SU-DHL-6 (cell line): ENCODE results near the gene C19orf67.
A peak's percentile ranks its signal among the peaks of the same experiment; 100 is the strongest.

Experiments used
- H2AFZ ChIP-seq: fragments of 200-600 bp; sonication (generic); 2 replicates; pipeline ENCODE4 v1.6.1; 2014; ENCODE audit warnings: low read depth, mild to moderate bottlenecking, moderate library complexity, mixed read lengths, antibody characterized with exemption, low read length; ENCODE audit not compliant: severe bottlenecking
- H3F3A ChIP-seq: fragments of 200-600 bp; shearing (Covaris generic); 2 replicates; pipeline ENCODE4 v1.6.0; 2016; ENCODE audit warnings: antibody characterized with exemption, mild to moderate bottlenecking; ENCODE audit not compliant: insufficient read depth
- H3K27ac ChIP-seq: fragments of 200-600 bp; sonication (generic); 2 replicates; pipeline ENCODE4 v1.5.1; 2016; ENCODE audit warnings: low read depth, mild to moderate bottlenecking, low read length, moderate library complexity, mixed read lengths
- H3K27me3 ChIP-seq: fragments of 200-600 bp; sonication (generic), shearing (Covaris generic); 2 replicates; pipeline ENCODE4 v1.6.0; 2014; ENCODE audit warnings: mild to moderate bottlenecking, low read length
- H3K36me3 ChIP-seq: fragments of 200-600 bp; sonication (generic); 2 replicates; pipeline ENCODE4 v1.6.1; 2014; ENCODE audit warnings: mild to moderate bottlenecking, low read length, mixed read lengths
- H3K4me2 ChIP-seq: fragments of 300-600, 200-600 bp; shearing (Covaris generic), sonication (generic); 2 replicates; pipeline ENCODE4 v1.6.0; 2014; ENCODE audit warnings: low read length, low read depth, mild to moderate bottlenecking; ENCODE audit not compliant: poor library complexity, severe bottlenecking
- H3K4me3 ChIP-seq: fragments of 200-600 bp; sonication (generic); 2 replicates; pipeline ENCODE4 v1.5.1; 2014; ENCODE audit warnings: antibody characterized with exemption, low read length, mild to moderate bottlenecking, mixed read lengths; ENCODE audit not compliant: insufficient read depth, poor library complexity, severe bottlenecking
- H3K79me2 ChIP-seq: fragments of 200-600 bp; sonication (generic); 2 replicates; pipeline ENCODE4 v1.6.1; 2014; ENCODE audit warnings: mild to moderate bottlenecking, low read length, moderate library complexity; ENCODE audit not compliant: insufficient read depth
- H3K9ac ChIP-seq: fragments of 200-600 bp; sonication (generic); 2 replicates; pipeline ENCODE4 v1.7.0; 2014; ENCODE audit warnings: mild to moderate bottlenecking, low read length
- H3K9me2 ChIP-seq: fragments of 200-600 bp; sonication (generic); replicated peaks from 2 replicates; pipeline ENCODE4 v1.6.1; 2014; ENCODE audit warnings: low read length; ENCODE audit not compliant: insufficient read depth
- H3K9me3 ChIP-seq: fragments of 200-600 bp; sonication (generic); 2 replicates; pipeline ENCODE4 v1.6.1; 2014; ENCODE audit warnings: low read length, mixed read lengths; ENCODE audit not compliant: insufficient read depth
- H4K20me1 ChIP-seq: fragments of 200-600 bp; sonication (generic); 2 replicates; pipeline ENCODE4 v1.6.1; 2014; ENCODE audit warnings: low read depth, mild to moderate bottlenecking, antibody characterized with exemption, low read length, moderate library complexity, mixed read lengths
- CTCF ChIP-seq: fragments of 200-600 bp; sonication (generic); IDR thresholded peaks from one replicate; pipeline ENCODE4 v1.5.1; 2017; ENCODE audit warnings: antibody characterized with exemption, mild to moderate bottlenecking, low read length, moderate library complexity; ENCODE audit not compliant: insufficient read depth, poor library complexity, severe bottlenecking
- EZH2phosphoT487 ChIP-seq: fragments of 200-600 bp; sonication (generic), shearing (Covaris generic); conservative IDR thresholded peaks from 2 replicates; pipeline ENCODE4 v1.6.1; 2018; ENCODE audit warnings: mild to moderate bottlenecking, antibody characterized with exemption, low read length, moderate library complexity, mixed read lengths

The C19orf67 gene

GRCh38 chr19:14088634-14089411 is 3.2 kb upstream of the C19orf67 start:
- Histone ChIP-seq H3K79me2 (peaks cover 6% of the 10 kb centered on the region), H3K27ac (peak overlapping the region; percentile 57; the same call in 1 of the 2 replicates), H3K9me2 (no peaks in the 10 kb centered on the region), H2AFZ (no peak overlapping the region), H3K27me3 (no peaks in the 10 kb centered on the region), H3F3A (peaks cover 13% of the 10 kb centered on the region; the same call in 1 of the 2 replicates), H3K4me2 (peak overlapping the region; percentile 52), H3K9me3 (no peaks in the 10 kb centered on the region), H3K4me3 (peak overlapping the region; percentile 79), H4K20me1 (no peaks in the 10 kb centered on the region), H3K9ac (peak overlapping the region; percentile 68), H3K36me3 (peaks cover 3% of the 10 kb centered on the region; the same call in 1 of the 2 replicates)
- TF ChIP-seq EZH2phosphoT487 (no peak), CTCF (no peak)

DNA sequence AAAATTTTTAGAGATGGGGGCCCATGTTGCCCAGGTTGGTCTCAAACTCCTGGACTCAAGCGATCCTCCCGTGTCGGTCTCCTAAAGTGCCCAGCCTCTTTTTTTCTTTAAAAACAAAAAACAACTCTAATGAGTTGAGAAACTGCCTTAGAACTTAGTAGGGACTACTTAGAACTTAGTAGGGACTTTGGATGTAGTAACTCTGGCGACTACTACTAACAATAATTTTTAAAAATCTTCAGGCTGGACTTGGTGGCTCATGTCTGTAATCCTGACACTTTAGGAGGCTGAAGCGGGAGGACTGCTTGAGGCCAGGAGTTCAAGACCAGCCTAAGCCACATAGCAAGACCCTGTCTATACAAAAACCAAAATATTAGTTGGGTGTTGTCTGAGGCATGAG is 515 bp upstream of the C19orf67 start:
- H3K4me3 ChIP-seq = no peak overlapping the region
- no peak for TF ChIP-seq CTCF
- no peak for TF ChIP-seq EZH2phosphoT487
- no peaks in the 10 kb centered on the region for H4K20me1 ChIP-seq
- H3K4me2 ChIP-seq = no peak overlapping the region
- H3K9me2 ChIP-seq = no peaks in the 10 kb centered on the region
- H3K27ac ChIP-seq = no peak overlapping the region
- peaks cover 6% of the 10 kb centered on the region for H3K79me2 ChIP-seq
- peaks cover 10% of the 10 kb centered on the region; the same call in 1 of the 2 replicates for H3F3A ChIP-seq
- no peaks in the 10 kb centered on the region for H3K27me3 ChIP-seq
- H3K9ac ChIP-seq = no peak overlapping the region
- no peak overlapping the region for H2AFZ ChIP-seq
- H3K36me3 ChIP-seq = peaks cover 3% of the 10 kb centered on the region; the same call in 1 of the 2 replicates
- no peaks in the 10 kb centered on the region for H3K9me3 ChIP-seq

GRCh38 chr19:14082675-14082960 is 3.0 kb downstream of the C19orf67 start:
- H3K9me2 ChIP-seq = no peaks in the 10 kb centered on the region
- no peak overlapping the region for H2AFZ ChIP-seq
- no peaks in the 10 kb centered on the region for H3K79me2 ChIP-seq
- no peak overlapping the region for H3K4me3 ChIP-seq
- H3F3A ChIP-seq = peaks cover 3% of the 10 kb centered on the region; the same call in 1 of the 2 replicates
- peaks cover 2% of the 10 kb centered on the region; the same call in 1 of the 2 replicates for H3K36me3 ChIP-seq
- TF ChIP-seq EZH2phosphoT487 (no peak), CTCF (no peak)
- no peak overlapping the region for H3K27ac ChIP-seq
- H3K9me3 ChIP-seq = no peaks in the 10 kb centered on the region
- H4K20me1 ChIP-seq = no peaks in the 10 kb centered on the region
- H3K9ac ChIP-seq = no peak overlapping the region
- H3K27me3 ChIP-seq = no peaks in the 10 kb centered on the region
- H3K4me2 ChIP-seq = no peak overlapping the region
